Fibroblast of pulmonary artery (primary cell): Measurements from ENCODE around the gene SEMA4G.

Experiments used
- DNase-seq: peaks from one replicate; pipeline ENCODE4 v3.0.0-alpha.2; 2010; ENCODE audit warnings: low read depth
- H3K4me3 ChIP-seq: replicated peaks from 2 replicates; pipeline ENCODE4 v1.5.1; 2011; ENCODE audit warnings: low read depth, mild to moderate bottlenecking, control low read depth, low read length, moderate library complexity
- TF ChIP-seq, protein P1 (sequence below): IDR thresholded peaks from 2 replicates; pipeline ENCODE4 v1.5.1; 2011; ENCODE audit warnings: mild to moderate bottlenecking, control low read depth, low read length, inconsistent platforms; ENCODE audit errors: missing control alignments

The SEMA4G gene

DNA sequence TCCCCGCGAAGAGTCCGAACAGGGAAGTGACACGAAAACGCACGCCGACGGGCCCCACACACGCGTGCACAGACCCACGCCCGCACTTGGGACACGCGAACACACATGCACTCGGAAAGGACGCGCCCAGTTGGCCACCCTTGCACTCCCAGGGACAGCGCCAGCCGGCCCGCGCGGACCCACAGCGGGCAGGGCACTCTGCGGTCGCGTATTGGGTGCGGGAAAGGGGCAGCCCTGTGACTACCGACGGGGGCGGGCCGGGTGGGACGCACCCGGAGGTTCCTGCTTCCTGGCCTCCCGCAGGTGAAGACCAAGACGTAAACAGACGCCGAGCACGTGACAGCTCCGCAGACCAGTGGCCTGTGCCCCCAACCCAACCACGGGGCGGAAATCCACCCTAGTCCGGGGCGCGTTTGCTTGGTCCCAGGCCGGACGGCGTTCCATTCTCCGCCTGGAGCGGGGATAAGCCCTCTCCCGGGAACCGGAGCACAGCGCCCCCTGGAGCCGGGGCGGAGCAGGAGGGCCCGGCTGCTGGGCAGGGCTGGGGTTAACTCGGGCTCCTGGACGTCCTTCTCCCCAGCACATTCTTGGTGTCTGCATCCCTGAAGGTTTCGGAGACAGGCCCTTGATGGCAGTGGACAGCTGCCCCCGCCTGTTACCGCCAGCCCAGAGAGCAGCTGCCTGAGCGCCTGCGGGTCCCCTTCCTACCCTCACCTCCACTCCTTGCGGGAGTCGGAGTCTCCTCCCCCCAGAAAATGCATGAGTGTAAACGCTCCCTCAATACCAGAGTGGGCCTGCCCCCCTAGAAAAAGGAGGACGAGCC, 28.3 kb downstream of the SEMA4G start:
- H3K4me3 ChIP-seq = peak overlapping the region; percentile 89

DNA sequence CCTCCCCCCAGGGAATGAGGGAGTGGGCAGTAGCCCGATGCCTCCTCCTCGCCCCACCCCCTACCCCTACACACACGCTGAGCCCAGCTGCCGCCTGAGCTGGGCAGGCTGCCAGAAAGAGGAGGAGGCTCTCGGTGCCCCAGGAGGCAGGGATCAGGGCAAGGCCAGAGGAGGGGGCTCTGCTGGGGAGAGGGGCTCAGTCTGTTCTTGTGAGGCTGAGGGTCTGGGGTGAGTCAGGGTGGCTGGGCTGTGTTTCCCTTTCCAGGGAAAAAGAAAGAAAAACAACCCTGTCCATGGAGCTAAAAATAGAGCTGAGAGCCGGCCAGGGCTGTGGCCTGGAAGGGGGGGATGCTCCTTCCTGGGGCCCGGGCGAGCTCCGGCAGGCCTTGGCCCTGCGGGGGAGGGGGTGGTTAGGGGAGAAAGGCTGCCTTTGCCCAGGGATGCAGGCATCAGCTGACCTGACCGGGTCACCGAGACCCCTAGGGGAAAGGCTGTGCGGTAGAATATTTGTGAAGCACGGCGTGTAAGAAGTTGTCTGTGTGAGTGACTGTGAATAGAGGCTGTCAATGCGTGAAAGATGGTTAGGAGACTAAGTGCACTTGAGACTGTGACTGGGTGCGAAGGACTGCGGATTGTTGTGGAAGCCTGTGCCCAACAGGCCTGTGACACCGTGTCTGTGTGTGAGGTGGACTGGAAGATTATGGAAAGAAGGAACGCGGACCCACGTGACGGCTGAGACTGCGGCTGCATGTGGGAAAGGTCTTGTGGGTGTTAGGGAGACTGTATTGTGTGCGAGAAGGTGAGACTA, 29.1 kb downstream of the SEMA4G start:
- TF ChIP-seq, protein P1, sequence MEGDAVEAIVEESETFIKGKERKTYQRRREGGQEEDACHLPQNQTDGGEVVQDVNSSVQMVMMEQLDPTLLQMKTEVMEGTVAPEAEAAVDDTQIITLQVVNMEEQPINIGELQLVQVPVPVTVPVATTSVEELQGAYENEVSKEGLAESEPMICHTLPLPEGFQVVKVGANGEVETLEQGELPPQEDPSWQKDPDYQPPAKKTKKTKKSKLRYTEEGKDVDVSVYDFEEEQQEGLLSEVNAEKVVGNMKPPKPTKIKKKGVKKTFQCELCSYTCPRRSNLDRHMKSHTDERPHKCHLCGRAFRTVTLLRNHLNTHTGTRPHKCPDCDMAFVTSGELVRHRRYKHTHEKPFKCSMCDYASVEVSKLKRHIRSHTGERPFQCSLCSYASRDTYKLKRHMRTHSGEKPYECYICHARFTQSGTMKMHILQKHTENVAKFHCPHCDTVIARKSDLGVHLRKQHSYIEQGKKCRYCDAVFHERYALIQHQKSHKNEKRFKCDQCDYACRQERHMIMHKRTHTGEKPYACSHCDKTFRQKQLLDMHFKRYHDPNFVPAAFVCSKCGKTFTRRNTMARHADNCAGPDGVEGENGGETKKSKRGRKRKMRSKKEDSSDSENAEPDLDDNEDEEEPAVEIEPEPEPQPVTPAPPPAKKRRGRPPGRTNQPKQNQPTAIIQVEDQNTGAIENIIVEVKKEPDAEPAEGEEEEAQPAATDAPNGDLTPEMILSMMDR = no peak
- DNase-seq = peak; percentile 77
- H3K4me3 ChIP-seq = peak overlapping the region; percentile 89

More for the DNA sequence above, 28.3 kb downstream of the SEMA4G start:
- DNase-seq = peak; percentile 76
- TF ChIP-seq, protein P1 = peak; percentile 81

- H3K4me3 ChIP-seq = peak overlapping the region; percentile 89
- peak; percentile 79 for DNase-seq
- TF ChIP-seq, protein P1 = peak; percentile 42
These were observed 29.9 kb downstream of the SEMA4G start for GRCh38 chr10:100998991-100999741.

DNA sequence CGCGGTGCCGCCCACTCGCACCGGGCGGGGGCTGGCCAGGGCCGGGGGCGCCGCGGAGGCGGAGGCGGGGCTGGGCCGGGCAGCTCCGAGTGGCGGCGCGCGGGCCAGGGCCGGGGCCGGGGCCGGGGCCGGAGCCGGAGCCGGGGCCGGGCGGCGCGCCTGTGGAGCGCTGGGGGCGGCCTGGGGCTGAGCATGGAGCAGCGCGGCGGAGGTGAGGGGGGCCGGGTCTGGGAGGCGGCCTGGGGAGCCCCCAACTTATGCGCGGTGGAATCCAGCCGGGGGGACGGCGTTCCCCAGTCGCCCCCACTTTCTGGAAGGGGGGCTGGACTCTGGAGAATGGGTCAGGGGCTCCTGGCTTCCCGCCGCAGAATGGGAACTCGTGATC, 30.4 kb downstream of the SEMA4G start, which contains the start of gene LZTS2:
Gene LZTS2 (plus strand): TSS at position 67 of the 385 bp plus-strand sequence. CDS start 2,731 bp downstream, outside the sequence.
- DNase-seq = no peak
- TF ChIP-seq, protein P1 = no peak
- H3K4me3 ChIP-seq = peak within 1 kb of the TSS; percentile 89

DNA sequence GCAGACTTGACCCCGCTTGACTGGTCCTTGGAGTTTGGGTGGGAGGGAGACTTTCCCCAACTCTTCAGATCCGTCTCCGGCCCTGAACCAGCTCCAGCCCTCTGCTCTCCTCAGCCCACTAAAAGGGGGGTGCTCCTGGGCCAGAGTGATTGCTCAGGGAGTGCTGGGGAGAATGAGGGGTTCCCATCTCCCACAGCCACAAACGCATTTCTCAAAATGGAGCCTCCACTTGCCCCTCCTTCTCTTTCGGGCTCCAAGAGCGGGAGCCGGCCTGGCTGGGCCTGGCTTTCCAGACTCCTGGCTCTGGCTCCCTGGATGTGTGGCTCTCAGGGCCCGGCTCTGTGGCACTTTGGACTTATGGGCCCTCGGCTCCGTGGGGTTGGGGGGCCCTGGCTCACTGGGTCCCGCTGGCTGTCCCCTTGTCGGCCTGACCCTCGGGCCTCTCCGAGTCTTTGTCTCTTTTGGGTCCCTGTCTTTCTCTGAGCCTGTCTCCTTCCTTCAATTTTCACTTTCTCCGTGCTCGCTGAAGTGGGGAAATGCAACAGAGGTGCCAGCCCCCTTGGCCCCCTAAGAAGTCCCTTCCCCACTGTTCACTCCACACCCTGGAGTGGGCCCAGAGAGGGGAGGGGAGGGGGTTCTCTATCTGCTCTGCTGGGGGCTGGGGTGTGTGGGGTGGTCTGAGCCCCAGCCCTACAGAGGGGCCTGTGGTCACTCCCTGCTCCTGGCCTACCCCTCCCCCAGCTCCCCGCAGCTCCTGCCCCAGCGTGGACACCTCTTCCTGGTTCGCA, 31.0 kb downstream of the SEMA4G start:
- TF ChIP-seq, protein P1 = no peak
- no peak for DNase-seq
- H3K4me3 ChIP-seq = peak overlapping the region; percentile 89

DNA sequence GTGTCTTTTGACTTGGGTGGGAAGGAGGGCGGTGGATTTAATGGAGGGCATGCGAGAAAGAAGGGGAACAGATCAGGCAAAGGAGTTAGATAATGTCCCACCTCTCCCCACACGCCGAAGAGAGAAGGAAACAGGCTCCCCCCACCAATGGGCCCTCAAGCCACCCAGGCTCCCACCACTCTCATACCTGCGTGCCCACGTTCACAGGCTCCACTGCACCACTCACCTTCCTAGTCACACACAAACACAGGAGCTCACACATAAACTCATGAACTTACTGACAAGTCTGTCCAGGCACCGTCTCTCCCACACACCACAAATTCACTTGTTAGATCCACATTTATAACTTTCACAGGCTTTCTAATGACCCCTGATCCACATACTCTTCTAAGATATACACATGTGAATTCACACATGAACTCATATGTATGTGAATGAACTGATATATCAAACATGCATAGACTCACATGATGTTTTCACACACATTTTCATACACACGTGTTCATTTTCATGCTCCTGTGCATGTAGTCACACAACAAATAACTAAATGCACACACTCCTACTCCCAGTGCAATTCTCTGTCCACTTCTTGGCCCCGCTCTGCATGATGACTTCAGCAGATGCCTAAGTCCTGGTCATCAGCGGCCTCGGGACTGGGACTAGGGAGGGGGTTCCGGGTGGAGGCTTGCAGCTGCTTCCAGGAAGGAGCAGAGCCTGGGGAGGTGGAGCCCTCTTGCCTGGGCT, 31.8 kb downstream of the SEMA4G start:
- peak overlapping the region; percentile 89 for H3K4me3 ChIP-seq
- DNase-seq = peak; percentile 92
- TF ChIP-seq, protein P1 = no peak
